GM23248 (cell line): Measurements from ENCODE around the gene SLIT3.

Source experiments
- EZH2 ChIP-seq: fragments of 200-600 bp; sonication (generic); IDR thresholded peaks from 2 replicates; pipeline ENCODE4 v1.6.1; 2018; ENCODE audit warnings: antibody characterized with exemption, mild to moderate bottlenecking; ENCODE audit not compliant: insufficient read depth, poor library complexity, severe bottlenecking
- EZH2phosphoT487 ChIP-seq: fragments of 200-600 bp; sonication (generic); IDR thresholded peaks from 2 replicates; pipeline ENCODE4 v1.6.1; 2018; ENCODE audit warnings: antibody characterized with exemption, moderate library complexity, mild to moderate bottlenecking, low read depth; ENCODE audit not compliant: insufficient read depth

GRCh38 chr5:169029661-169030274, 271.2 kb downstream of the SLIT3 start:
- TF ChIP-seq EZH2phosphoT487: no peak
- TF ChIP-seq EZH2: no peak
